Activated CD8-positive, alpha-beta memory T cell treated with anti-CD3 and anti-CD28 coated beads, Interleukin-2, amount 10 ng/mL, durations not matched to agents 7 days and 5 days (primary cell): Measurements from ENCODE around the gene PKD1. TPM values are rescaled to one million over a fixed set of nuclear protein-coding genes. Genes with fewer than 3 reads are reported as not detected.

Experiments
- ATAC-seq: fragments of 150-1000 bp; cut with Tn5 transposase; one replicate; pipeline ENCODE4 v1.10.0; 2021; ENCODE audit warnings: moderate library complexity
- CTCF ChIA-PET: fragments of 350-600 bp; sonication (Branson Sonifier 250); formaldehyde crosslinking; loops from one replicate; lab custom pipeline; 2021; ENCODE audit warnings: antibody characterized with exemption; lab: Charles Lee
- DNase-seq: peaks from one replicate; pipeline ENCODE4 v3.0.0-alpha.2; 2020
- H3K27ac Mint-ChIP-seq: one replicate; pipeline ENCODE4 v1.8.0; 2021; ENCODE audit warnings: mild to moderate bottlenecking, mixed read lengths
- H3K27me3 Mint-ChIP-seq: one replicate; pipeline ENCODE4 v1.8.0; 2021; ENCODE audit warnings: mixed read lengths
- H3K36me3 Mint-ChIP-seq: one replicate; pipeline ENCODE4 v1.8.0; 2021; ENCODE audit warnings: mild to moderate bottlenecking, mixed read lengths
- H3K4me1 Mint-ChIP-seq: one replicate; pipeline ENCODE4 v1.8.0; 2021; ENCODE audit warnings: mixed read lengths
- H3K4me3 Mint-ChIP-seq: one replicate; pipeline ENCODE4 v1.8.0; 2021; ENCODE audit warnings: mild to moderate bottlenecking, moderate library complexity, mixed read lengths
- H3K9me3 Mint-ChIP-seq: one replicate; pipeline ENCODE4 v1.8.0; 2022; ENCODE audit warnings: low read depth, mixed read lengths
- total RNA-seq, 2 experiments: library from RNA; stranded (reverse); gene quantifications; one replicate each; pipeline ENCODE4 v1.2.3, GENCODE V29; 2021

PKD1 gene
- total RNA-seq, 2 experiments from 2014 or later: 60.1 to 100 TPM

GRCh38 chr16:2047330-2048115 is 88.2 kb downstream of the PKD1 start, which contains the start of the genes NTHL1 and TSC2:
NTHL1 (minus strand) TSS chr16:2047834; CDS start chr16:2047823, 11 bp downstream.
TSC2 (plus strand) TSS chr16:2047985; CDS start chr16:2048616, 631 bp downstream.
- H3K4me1 Mint-ChIP-seq: peaks cover 21% of the 10 kb centered on the region
- ATAC-seq: peak; percentile 93
- DNase-seq: peak; percentile 97
- H3K36me3 Mint-ChIP-seq: peaks cover 6% of the 10 kb centered on the region
- no peaks in the 10 kb centered on the region for H3K27me3 Mint-ChIP-seq
- peak within 1 kb of the TSS; percentile 89 for H3K4me3 Mint-ChIP-seq
- peak within 1 kb of the TSS; percentile 85 for H3K27ac Mint-ChIP-seq
- CTCF ChIA-PET: interaction anchor here (0.7 to 2.7 kb wide), 15 partner anchors 10 to 380 kb away, joined by 3 to 22 read pairs (median 4); partner anchors contain the start of genes ABCA3, PKD1 and TRAF7
- no peaks in the 10 kb centered on the region for H3K9me3 Mint-ChIP-seq

- Mint-ChIP-seq H3K4me1 (peaks cover 21% of the 10 kb centered on the region), H3K27me3 (no peaks in the 10 kb centered on the region), H3K36me3 (peaks cover 6% of the 10 kb centered on the region), H3K9me3 (no peaks in the 10 kb centered on the region), H3K4me3 (peak overlapping the region; percentile 89), H3K27ac (peak overlapping the region; percentile 85)
- ATAC-seq: no peak
- CTCF ChIA-PET: interaction anchor here (0.7 to 2.7 kb wide), 6 partner anchors 24 to 293 kb away, joined by 3 to 22 read pairs (median 7); partner anchors contain the start of gene ABCA3
- DNase-seq: no peak
Measured at GRCh38 chr16:2046893-2047329, 88.8 kb downstream of the PKD1 start.

GRCh38 chr16:2045965-2046892 is 89.5 kb downstream of the PKD1 start:
- ATAC-seq: no peak

GRCh38 chr16:2044541-2044940 is 91.2 kb downstream of the PKD1 start:
- Mint-ChIP-seq H3K4me1 (peaks cover 21% of the 10 kb centered on the region), H3K36me3 (no peaks in the 10 kb centered on the region), H3K9me3 (no peaks in the 10 kb centered on the region), H3K27ac (no peak overlapping the region), H3K27me3 (no peaks in the 10 kb centered on the region), H3K4me3 (no peak overlapping the region)
- no peak for DNase-seq
- CTCF ChIA-PET: no interaction called here
- ATAC-seq: no peak

More at GRCh38 chr16:2045965-2046892, 89.5 kb downstream of the PKD1 start:
- no peak for DNase-seq
- CTCF ChIA-PET: interaction anchor here (0.7 to 2.7 kb wide), 5 partner anchors 24 to 107 kb away, joined by 3 to 22 read pairs (median 8); no protein-coding TSS in a partner anchor
- Mint-ChIP-seq H3K27ac (no peak overlapping the region), H3K4me3 (peak overlapping the region; percentile 89), H3K9me3 (no peaks in the 10 kb centered on the region), H3K27me3 (no peaks in the 10 kb centered on the region), H3K4me1 (peaks cover 21% of the 10 kb centered on the region), H3K36me3 (peaks cover 5% of the 10 kb centered on the region)

- Mint-ChIP-seq H3K27ac (no peak overlapping the region), H3K4me3 (no peak overlapping the region), H3K9me3 (no peaks in the 10 kb centered on the region), H3K36me3 (no peaks in the 10 kb centered on the region), H3K27me3 (no peaks in the 10 kb centered on the region), H3K4me1 (peaks cover 15% of the 10 kb centered on the region)
- DNase-seq (no peak), ATAC-seq (no peak)
- CTCF ChIA-PET: no interaction called here
Measured at GRCh38 chr16:2043667-2044451, 91.8 kb downstream of the PKD1 start.

GRCh38 chr16:2042986-2043666 is 92.6 kb downstream of the PKD1 start:
- Mint-ChIP-seq H3K27me3 (no peaks in the 10 kb centered on the region), H3K9me3 (no peaks in the 10 kb centered on the region), H3K4me3 (no peak overlapping the region), H3K27ac (no peak overlapping the region), H3K4me1 (peaks cover 10% of the 10 kb centered on the region), H3K36me3 (no peaks in the 10 kb centered on the region)
- ATAC-seq: no peak
- CTCF ChIA-PET: no interaction called here
- no peak for DNase-seq

- Mint-ChIP-seq H3K27ac (no peak overlapping the region), H3K36me3 (no peaks in the 10 kb centered on the region)
- CTCF ChIA-PET: interaction anchor here (0.9 kb wide), 1 partner anchor 20 kb away, joined by 3 read pairs; no protein-coding TSS in a partner anchor
Measured at GRCh38 chr16:2042171-2042985, 93.3 kb downstream of the PKD1 start.

GRCh38 chr16:2040787-2041522 is 94.7 kb downstream of the PKD1 start:
- Mint-ChIP-seq H3K4me1 (peaks cover 1% of the 10 kb centered on the region), H3K27me3 (no peaks in the 10 kb centered on the region), H3K27ac (no peak overlapping the region), H3K9me3 (no peaks in the 10 kb centered on the region), H3K36me3 (no peaks in the 10 kb centered on the region), H3K4me3 (no peak overlapping the region)
- DNase-seq (no peak), ATAC-seq (no peak)
- CTCF ChIA-PET: interaction anchor here (0.9 to 1.4 kb wide), 2 partner anchors 18 to 99 kb away, joined by 3 to 4 read pairs; no protein-coding TSS in a partner anchor

More at GRCh38 chr16:2042171-2042985, 93.3 kb downstream of the PKD1 start:
- ATAC-seq (no peak), DNase-seq (no peak)
- Mint-ChIP-seq H3K4me1 (peaks cover 10% of the 10 kb centered on the region), H3K4me3 (no peak overlapping the region), H3K9me3 (no peaks in the 10 kb centered on the region), H3K27me3 (no peaks in the 10 kb centered on the region)

- ATAC-seq: no peak
- DNase-seq: no peak
- H3K4me3 Mint-ChIP-seq: no peak overlapping the region
- H3K4me1 Mint-ChIP-seq: no peaks in the 10 kb centered on the region
- H3K9me3 Mint-ChIP-seq: no peaks in the 10 kb centered on the region
- H3K27ac Mint-ChIP-seq: no peak overlapping the region
- H3K36me3 Mint-ChIP-seq: no peaks in the 10 kb centered on the region
- CTCF ChIA-PET: interaction anchor here (0.7 to 1.4 kb wide), 2 partner anchors 13 to 100 kb away, joined by 3 to 4 read pairs; no protein-coding TSS in a partner anchor
- H3K27me3 Mint-ChIP-seq: no peaks in the 10 kb centered on the region
Measured at GRCh38 chr16:2040041-2040786, 95.5 kb downstream of the PKD1 start.

GRCh38 chr16:2039274-2040031 is 96.2 kb downstream of the PKD1 start:
- no peaks in the 10 kb centered on the region for H3K27me3 Mint-ChIP-seq
- no peaks in the 10 kb centered on the region for H3K9me3 Mint-ChIP-seq
- no peak overlapping the region for H3K4me3 Mint-ChIP-seq
- H3K4me1 Mint-ChIP-seq: no peaks in the 10 kb centered on the region
- ATAC-seq (no peak), DNase-seq (no peak)
- no peak overlapping the region for H3K27ac Mint-ChIP-seq
- CTCF ChIA-PET: interaction anchor here (0.7 to 1.0 kb wide), 2 partner anchors 12 to 101 kb away, joined by 3 read pairs; no protein-coding TSS in a partner anchor
- no peaks in the 10 kb centered on the region for H3K36me3 Mint-ChIP-seq
